ENCODE results near the gene LCORL. TPM values are rescaled to one million over a fixed set of nuclear protein-coding genes. Genes with fewer than 3 reads are reported as not detected.

LCORL gene
- total RNA-seq, 1 experiment from 2014 or later: 15.5 TPM

- no peak overlapping the region for H3K27ac ChIP-seq (ENCODE audit: insufficient read length, low read depth, low read length)
- H3K27me3 Mint-ChIP-seq (ENCODE audit: low read depth): no peaks in the 10 kb centered on the region
- H3K23me2 ChIP-seq (ENCODE audit: insufficient read length, low read depth, low read length, poor library complexity, severe bottlenecking): no peaks in the 10 kb centered on the region
- H3K18ac ChIP-seq (ENCODE audit: insufficient read length, low read depth, low read length): no peak overlapping the region
- no peak overlapping the region for H3K9ac ChIP-seq (ENCODE audit: extremely low read depth, insufficient read length, low read length)
- H3K79me2 ChIP-seq (ENCODE audit: insufficient read depth, low read length): no peaks in the 10 kb centered on the region
- H3K4me2 ChIP-seq (ENCODE audit: insufficient read depth, insufficient read length, low read length): no peak overlapping the region
- no peak overlapping the region for H3K23ac ChIP-seq (ENCODE audit: insufficient read length, low read depth, low read length)
- WGBS (ENCODE audit: extremely low coverage, insufficient read length, low lambda C conversion rate): no CpG with 5 or more reads among the region's 2 CpGs
- no peak for DNase-seq
- H4K8ac ChIP-seq (replicated peaks; ENCODE audit: insufficient read length, low read depth, low read length): no peak overlapping the region
- H2AK5ac ChIP-seq (ENCODE audit: insufficient read length, low read length): no peak overlapping the region
- no peak overlapping the region for H2BK20ac ChIP-seq (ENCODE audit: low read depth, low read length, poor library complexity, severe bottlenecking)
- TF ChIP-seq CTCF (conservative IDR thresholded peaks at IDR 0.05): no peak
- no peaks in the 10 kb centered on the region for H3K4me1 ChIP-seq (ENCODE audit: insufficient read depth, low read length)
- H2BK15ac ChIP-seq (ENCODE audit: low read depth, low read length): no peak overlapping the region
- no peak overlapping the region for H2BK120ac ChIP-seq (ENCODE audit: low read depth, low read length, poor library complexity, severe bottlenecking)
- H2BK12ac ChIP-seq (ENCODE audit: insufficient read length, low read depth, low read length): no peak overlapping the region
- H3K4ac ChIP-seq (ENCODE audit: low read depth, low read length): no peak overlapping the region
- H3K4me1 Mint-ChIP-seq: no peaks in the 10 kb centered on the region
- H3K27me3 ChIP-seq (ENCODE audit: insufficient read depth, low read length): no peaks in the 10 kb centered on the region
- H3T11ph ChIP-seq (ENCODE audit: low read length): no peak overlapping the region
- no peak overlapping the region for H2AFZ ChIP-seq (ENCODE audit: low read length)
- no peak overlapping the region for H2BK5ac ChIP-seq (ENCODE audit: insufficient read length, low read length)
- H3K4me3 Mint-ChIP-seq: no peak overlapping the region
- H4K91ac ChIP-seq (ENCODE audit: insufficient read length, low read depth, low read length): no peak overlapping the region
- no peaks in the 10 kb centered on the region for H3K9me3 Mint-ChIP-seq
- no peak overlapping the region for H4K5ac ChIP-seq (ENCODE audit: insufficient read length, low read depth, low read length)
- H3K36me3 Mint-ChIP-seq (ENCODE audit: insufficient read depth in 1 of 3, low read depth in 3 of 3): no peaks in the 10 kb centered on the region
- H3K79me1 ChIP-seq (ENCODE audit: insufficient read depth, low read depth, low read length, poor library complexity, severe bottlenecking): no peaks in the 10 kb centered on the region
- no peaks in the 10 kb centered on the region for H4K20me1 ChIP-seq (ENCODE audit: control insufficient read depth, insufficient read depth, insufficient read length)
- no peak overlapping the region for H3K56ac ChIP-seq (ENCODE audit: insufficient read length, low read depth, low read length)
- H3K14ac ChIP-seq (ENCODE audit: insufficient read depth, low read length): no peak overlapping the region
- no peaks in the 10 kb centered on the region for H3K9me3 ChIP-seq (ENCODE audit: control insufficient read depth, low read depth, low read length)
- H3K27ac Mint-ChIP-seq: no peak overlapping the region
These were observed 11.8 kb upstream of the LCORL start for GRCh38 chr4:18033111-18034085.

All from H9 (cell line).